Lower lobe of right lung (tissue), 2 donors: ENCODE measurements around the gene UMODL1. TPM values are rescaled to one million over a fixed set of nuclear protein-coding genes. Genes with fewer than 3 reads are reported as not detected.

Source experiments
- ATAC-seq, 2 donors: fragments of 200-7000 bp; cut with Tn5 transposase; one replicate each; pipeline ENCODE4 v1.9.1; 2020 to 2022; ENCODE audit warnings: mild to moderate bottlenecking in 2 of 2, moderate library complexity in 2 of 2
- DNase-seq: peaks from one replicate; pipeline ENCODE4 v3.0.0-alpha.2; 2020
- H3K27ac ChIP-seq: fragments of 200-600 bp; one replicate; pipeline ENCODE4 v1.8.0; 2022
- H3K27me3 ChIP-seq: fragments of 200-600 bp; one replicate; pipeline ENCODE4 v1.8.0; 2022; ENCODE audit warnings: low read depth
- H3K36me3 ChIP-seq: fragments of 200-600 bp; one replicate; pipeline ENCODE4 v1.8.0; 2022; ENCODE audit warnings: mild to moderate bottlenecking
- H3K4me1 ChIP-seq: fragments of 200-600 bp; one replicate; pipeline ENCODE4 v1.8.0; 2022
- H3K4me3 ChIP-seq: fragments of 200-600 bp; one replicate; pipeline ENCODE4 v1.8.0; 2022; ENCODE audit warnings: mild to moderate bottlenecking
- H3K9me3 ChIP-seq: fragments of 200-600 bp; one replicate; pipeline ENCODE4 v1.8.0; 2022
- intact Hi-C: fragments of 100-400 bp; cut with DNase I; formaldehyde crosslinking; loops from one replicate; pipeline ENCODE4 v1.11.0; 2022
- total RNA-seq: library from RNA; stranded (reverse); fragmentation: NEBNext Ultra II Directional; extraction: Animal tissue kit (Norgen Biotek cat#: 25700); gene quantifications from one replicate; pipeline ENCODE4 v1.2.1, GENCODE V29; 2021
- TF ChIP-seq, protein P1 (sequence below): fragments of 200-600 bp; IDR thresholded peaks from one replicate; pipeline ENCODE4 v1.8.0; 2022; ENCODE audit warnings: antibody characterized with exemption, mild to moderate bottlenecking
- donor health status: DM: no; HTN: yes; CAD: no; lungs with severe emphysema.

The UMODL1 gene
- total RNA-seq, 1 donor from 2014 or later, result 0.50 TPM

DNA sequence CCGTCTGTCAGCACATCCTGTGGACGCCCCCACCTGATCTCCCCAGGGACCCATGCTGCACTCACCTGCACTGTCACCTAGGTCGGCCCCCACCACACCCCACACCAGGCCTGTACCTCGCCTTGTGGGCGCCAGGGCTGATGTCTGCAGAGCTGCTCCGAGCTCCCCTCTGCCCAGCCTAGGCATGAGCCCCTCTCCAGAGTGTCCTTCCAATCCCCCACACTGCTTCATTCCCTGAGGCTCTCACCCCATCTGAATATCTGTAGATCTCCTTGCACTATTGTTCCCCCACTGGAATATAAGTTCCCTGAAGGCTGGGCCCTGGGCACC lies 12.2 kb downstream of the UMODL1 start:
- Histone ChIP-seq H3K27ac (no peak overlapping the region), H3K9me3 (no peaks in the 10 kb centered on the region), H3K27me3 (no peaks in the 10 kb centered on the region), H3K36me3 (no peaks in the 10 kb centered on the region), H3K4me1 (peaks cover 4% of the 10 kb centered on the region), H3K4me3 (no peak overlapping the region)
- DNase-seq, result no peak
- ATAC-seq, result no peak
- intact Hi-C loops, result no loop called here
- TF ChIP-seq, protein P1, sequence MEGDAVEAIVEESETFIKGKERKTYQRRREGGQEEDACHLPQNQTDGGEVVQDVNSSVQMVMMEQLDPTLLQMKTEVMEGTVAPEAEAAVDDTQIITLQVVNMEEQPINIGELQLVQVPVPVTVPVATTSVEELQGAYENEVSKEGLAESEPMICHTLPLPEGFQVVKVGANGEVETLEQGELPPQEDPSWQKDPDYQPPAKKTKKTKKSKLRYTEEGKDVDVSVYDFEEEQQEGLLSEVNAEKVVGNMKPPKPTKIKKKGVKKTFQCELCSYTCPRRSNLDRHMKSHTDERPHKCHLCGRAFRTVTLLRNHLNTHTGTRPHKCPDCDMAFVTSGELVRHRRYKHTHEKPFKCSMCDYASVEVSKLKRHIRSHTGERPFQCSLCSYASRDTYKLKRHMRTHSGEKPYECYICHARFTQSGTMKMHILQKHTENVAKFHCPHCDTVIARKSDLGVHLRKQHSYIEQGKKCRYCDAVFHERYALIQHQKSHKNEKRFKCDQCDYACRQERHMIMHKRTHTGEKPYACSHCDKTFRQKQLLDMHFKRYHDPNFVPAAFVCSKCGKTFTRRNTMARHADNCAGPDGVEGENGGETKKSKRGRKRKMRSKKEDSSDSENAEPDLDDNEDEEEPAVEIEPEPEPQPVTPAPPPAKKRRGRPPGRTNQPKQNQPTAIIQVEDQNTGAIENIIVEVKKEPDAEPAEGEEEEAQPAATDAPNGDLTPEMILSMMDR, result no peak

DNA sequence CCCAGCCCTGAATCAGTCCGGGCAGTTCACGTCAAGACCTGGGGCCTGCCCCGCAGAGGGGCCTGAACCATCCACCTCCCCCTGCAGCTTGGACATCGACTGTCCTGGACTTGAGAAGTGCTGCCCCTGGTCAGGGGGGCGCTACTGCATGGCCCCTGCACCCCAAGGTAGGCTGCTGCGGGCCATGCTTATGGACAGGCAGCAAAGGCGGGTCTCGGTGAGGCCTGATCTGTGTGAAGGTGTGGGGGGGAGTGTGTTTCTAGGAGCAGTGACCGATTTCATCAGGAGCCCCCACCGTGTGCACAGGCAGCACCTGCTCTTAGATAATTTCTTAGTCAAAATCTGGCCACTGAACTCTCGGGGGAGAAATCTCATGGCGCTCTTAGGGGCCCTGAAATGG lies 13.0 kb downstream of the UMODL1 start:
- no peaks in the 10 kb centered on the region for H3K9me3 ChIP-seq
- TF ChIP-seq, protein P1, result no peak

GRCh38 chr21:42085246-42086077 lies 14.3 kb downstream of the UMODL1 start:
- TF ChIP-seq, protein P1, result no peak
- ATAC-seq (no peak), DNase-seq (no peak)
- Histone ChIP-seq H3K36me3 (no peaks in the 10 kb centered on the region), H3K27me3 (no peaks in the 10 kb centered on the region), H3K27ac (no peak overlapping the region), H3K4me3 (no peak overlapping the region), H3K9me3 (no peaks in the 10 kb centered on the region), H3K4me1 (peaks cover 4% of the 10 kb centered on the region)
- intact Hi-C loops, result no loop called here

More for the DNA sequence above, 13.0 kb downstream of the UMODL1 start:
- DNase-seq, result no peak
- intact Hi-C loops, result no loop called here
- H3K36me3 ChIP-seq, result no peaks in the 10 kb centered on the region
- H3K4me3 ChIP-seq, result no peak overlapping the region
- H3K27me3 ChIP-seq, result no peaks in the 10 kb centered on the region
- H3K4me1 ChIP-seq, result peaks cover 4% of the 10 kb centered on the region
- no peak overlapping the region for H3K27ac ChIP-seq
- no peak for ATAC-seq

- TF ChIP-seq, protein P1, result no peak
- H3K9me3 ChIP-seq, result no peaks in the 10 kb centered on the region
- H3K27ac ChIP-seq, result no peak overlapping the region
- ATAC-seq, result no peak
- H3K4me1 ChIP-seq, result no peaks in the 10 kb centered on the region
- H3K36me3 ChIP-seq, result no peaks in the 10 kb centered on the region
- H3K27me3 ChIP-seq, result no peaks in the 10 kb centered on the region
- no peak overlapping the region for H3K4me3 ChIP-seq
- intact Hi-C loops, result no loop called here
- DNase-seq, result no peak
These were observed 15.9 kb downstream of the UMODL1 start for GRCh38 chr21:42086969-42087368.

GRCh38 chr21:42088148-42088547 lies 17.0 kb downstream of the UMODL1 start:
- TF ChIP-seq, protein P1, result no peak
- Histone ChIP-seq H3K27ac (no peak overlapping the region), H3K4me3 (no peak overlapping the region), H3K36me3 (no peaks in the 10 kb centered on the region), H3K9me3 (no peaks in the 10 kb centered on the region), H3K27me3 (peaks cover 1% of the 10 kb centered on the region), H3K4me1 (no peaks in the 10 kb centered on the region)
- ATAC-seq, result no peak
- intact Hi-C loops, result no loop called here
- no peak for DNase-seq
